ENCODE results near the gene PALD1. TPM values are rescaled to one million over a fixed set of nuclear protein-coding genes. Genes with fewer than 3 reads are reported as not detected.
"Not testable (repeated sequence)": the region's sequence is repeated elsewhere in the genome, so short reads cannot be mapped to it uniquely, and the experiment has no call there.

PALD1 gene
- total RNA-seq, 1 experiment from 2014 or later, result 1.8 TPM

DNA sequence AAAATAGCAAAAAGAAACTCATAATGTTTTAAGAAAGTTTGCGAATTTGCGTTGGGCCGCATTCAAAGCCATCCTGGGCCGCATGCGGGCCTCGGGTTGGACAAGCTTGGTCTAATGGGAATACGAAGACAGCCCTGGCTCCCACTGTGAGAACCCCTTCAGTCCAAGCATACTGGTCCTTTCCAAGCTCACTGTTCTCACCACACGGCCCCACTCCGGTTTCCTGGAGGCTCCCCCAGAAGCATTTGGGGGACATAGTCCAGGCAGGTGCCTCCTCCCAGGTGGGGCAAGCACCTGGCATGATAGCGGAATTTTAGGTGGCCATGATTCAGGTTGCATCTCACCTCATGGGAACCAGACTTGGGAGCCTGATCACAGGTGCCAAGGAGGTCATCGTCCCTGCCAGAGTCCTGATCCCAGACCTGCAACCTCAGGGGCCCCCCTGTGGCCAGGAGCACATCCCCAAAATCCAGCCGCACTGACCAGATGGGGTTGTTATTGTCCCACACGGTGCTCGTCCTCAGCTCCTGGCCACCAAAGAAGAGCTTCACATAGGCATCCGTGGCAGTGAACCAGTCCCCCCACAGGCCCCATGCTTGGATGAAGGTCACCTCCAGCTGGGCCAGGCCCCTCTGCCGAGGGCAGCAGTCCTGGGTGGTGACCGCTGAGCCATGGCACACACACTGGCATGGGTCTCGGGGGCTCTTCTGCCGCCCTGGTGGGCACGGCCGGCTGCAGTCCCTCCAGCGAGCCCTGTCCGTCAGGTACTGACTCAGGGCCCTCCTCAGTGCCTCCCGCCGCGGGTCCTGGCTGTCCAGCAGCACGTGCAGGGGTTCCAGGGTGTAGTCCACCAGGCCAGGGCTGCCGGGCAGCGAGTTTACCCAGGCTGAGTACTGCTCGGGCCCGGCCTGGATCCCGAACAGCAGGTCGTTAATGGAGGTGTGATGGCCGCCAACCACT lies 119.6 kb downstream of the PALD1 start:
- in situ Hi-C loops (cut with HindIII; ENCODE audit: low pct_unique_long_range_greater_than_20kb, low sequenced_read_pairs), result no loop called here
- no peak for DNase-seq (ENCODE audit: low read depth, low spot score)

DNA sequence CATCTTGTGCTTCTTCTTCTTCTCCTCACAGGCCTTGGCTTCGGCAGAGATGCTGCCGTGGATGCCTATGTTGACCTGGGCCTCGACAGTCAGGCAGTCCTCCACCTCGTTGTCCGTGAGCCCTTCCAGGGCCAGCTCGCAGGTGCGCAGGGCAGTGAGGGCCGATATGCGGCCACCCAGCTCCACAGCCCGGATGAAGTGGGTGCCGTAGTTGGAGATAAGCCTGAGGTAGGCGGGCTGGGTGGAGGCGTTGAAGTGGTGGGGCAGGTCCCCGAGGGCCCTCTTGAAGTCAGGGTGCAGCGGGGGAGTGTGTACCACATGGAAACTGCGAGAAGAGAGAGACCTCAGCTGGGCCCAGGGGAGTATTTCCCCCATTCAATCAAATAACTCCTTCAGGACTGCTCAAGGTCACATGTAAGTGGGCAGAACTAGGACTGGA lies 120.3 kb downstream of the PALD1 start:
- in situ Hi-C loops (cut with HindIII; ENCODE audit: low pct_unique_long_range_greater_than_20kb, low sequenced_read_pairs), result no loop called here
- DNase-seq (ENCODE audit: low read depth, low spot score), result no peak

DNA sequence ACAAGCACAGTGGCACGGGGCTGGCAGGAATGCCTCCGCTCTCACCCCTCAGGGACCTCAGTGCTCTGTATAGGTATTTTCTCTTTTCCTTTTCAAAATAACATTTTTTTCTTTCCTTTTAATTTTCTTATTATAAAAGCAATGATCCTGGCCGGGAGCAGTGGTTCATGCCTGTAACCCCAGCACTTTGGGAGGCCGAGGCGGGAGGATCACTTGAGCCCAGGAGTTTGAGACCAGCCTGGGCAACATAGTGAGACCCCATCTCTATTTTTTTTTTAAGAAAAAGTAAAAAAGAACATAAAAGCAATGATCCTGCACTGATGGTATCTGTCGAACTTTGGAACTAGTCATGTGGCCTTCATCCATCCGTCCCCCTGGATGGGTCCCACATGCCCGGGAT lies 120.8 kb downstream of the PALD1 start:
- DNase-seq (ENCODE audit: low read depth, low spot score), result no peak
- in situ Hi-C loops (cut with HindIII; ENCODE audit: low pct_unique_long_range_greater_than_20kb, low sequenced_read_pairs), result no loop called here

DNA sequence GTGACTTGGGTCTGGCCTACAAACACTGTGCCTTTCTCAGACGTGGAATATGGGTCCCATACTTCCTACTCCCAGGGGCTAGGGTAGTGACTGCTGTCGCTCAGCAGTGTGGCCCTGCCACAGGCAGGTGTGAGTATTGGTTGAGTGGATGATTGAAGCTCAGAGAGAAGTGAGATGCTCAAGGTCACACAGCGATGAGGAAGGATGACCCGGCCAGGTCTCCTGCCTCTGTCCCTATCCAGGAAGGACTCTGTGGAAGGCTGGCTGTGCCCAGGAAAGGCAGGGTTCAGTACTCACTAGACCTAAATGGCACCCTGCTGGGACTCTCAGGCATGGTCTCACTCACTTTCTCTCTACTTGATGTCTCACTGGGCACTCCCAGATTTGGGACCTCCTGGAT lies 121.2 kb downstream of the PALD1 start:
- in situ Hi-C loops (cut with HindIII; ENCODE audit: low pct_unique_long_range_greater_than_20kb, low sequenced_read_pairs), result no loop called here
- DNase-seq (ENCODE audit: low read depth, low spot score), result no peak

DNA sequence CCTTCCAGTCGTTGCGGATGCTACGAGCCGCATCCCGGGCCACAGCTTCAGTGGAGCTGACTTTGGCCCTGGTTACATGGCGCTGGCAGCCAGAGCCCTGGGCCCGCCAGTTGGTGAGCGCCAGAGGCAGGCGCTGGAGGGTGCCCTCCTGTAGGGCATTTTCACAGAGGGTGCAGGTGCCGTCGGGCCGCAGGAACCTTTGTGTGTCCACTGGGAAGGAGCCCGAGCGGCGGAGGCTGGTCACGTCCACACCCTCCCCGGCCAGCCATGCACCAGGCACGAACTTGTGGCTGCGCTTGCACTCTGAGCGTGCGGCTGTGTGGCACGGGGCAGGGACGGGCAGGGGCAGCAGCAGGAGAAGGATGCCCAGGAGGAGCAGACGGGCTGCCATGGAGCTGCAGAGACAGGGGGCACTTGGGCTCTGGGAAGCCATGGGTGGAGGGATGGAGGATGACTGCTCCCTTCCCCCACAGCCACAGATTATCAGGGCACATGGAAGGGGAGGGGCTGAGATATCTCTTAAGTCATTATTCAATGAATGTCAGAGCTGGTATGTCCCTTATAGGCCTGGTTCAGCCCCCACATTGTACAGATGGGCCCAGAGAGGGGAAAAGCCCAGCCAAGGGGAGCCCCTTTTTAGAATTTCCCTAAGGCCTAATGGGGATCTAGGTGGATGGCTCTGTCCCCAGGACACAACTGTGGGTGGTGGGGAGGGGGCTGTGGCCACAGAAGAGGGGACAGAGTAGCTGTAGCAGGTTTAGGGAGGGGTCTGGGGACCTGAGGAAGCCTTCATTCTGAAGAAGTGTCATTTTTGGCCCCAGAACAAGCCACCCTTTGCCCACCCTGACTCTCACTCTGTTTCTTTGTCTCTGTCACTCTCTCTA lies 122.2 kb downstream of the PALD1 start:
- in situ Hi-C loops (cut with HindIII; ENCODE audit: low pct_unique_long_range_greater_than_20kb, low sequenced_read_pairs), result no loop called here
- DNase-seq (ENCODE audit: low read depth, low spot score), result no peak

DNA sequence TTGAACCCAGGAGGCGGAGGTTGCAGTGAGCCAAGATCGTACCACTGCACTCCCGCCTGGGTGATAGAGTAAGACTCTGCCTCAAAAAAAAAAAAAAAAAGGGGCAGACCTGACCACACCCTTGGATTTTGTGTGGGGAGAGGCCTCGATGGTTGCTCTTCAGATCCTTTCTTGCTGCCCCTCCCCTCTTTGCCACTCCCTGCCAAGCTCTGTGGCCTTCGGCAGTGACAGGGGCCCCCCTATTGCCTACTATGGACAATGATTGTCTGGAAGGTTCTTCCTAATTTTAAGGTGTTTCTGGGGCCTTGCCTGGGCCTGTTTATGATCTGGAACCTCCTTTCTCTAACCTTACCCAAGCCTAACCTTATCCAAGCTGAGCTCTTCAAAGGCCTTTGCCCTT lies 123.2 kb downstream of the PALD1 start:
- in situ Hi-C loops (cut with HindIII; ENCODE audit: low pct_unique_long_range_greater_than_20kb, low sequenced_read_pairs), result no loop called here
- DNase-seq (ENCODE audit: low read depth, low spot score), result no peak

DNA sequence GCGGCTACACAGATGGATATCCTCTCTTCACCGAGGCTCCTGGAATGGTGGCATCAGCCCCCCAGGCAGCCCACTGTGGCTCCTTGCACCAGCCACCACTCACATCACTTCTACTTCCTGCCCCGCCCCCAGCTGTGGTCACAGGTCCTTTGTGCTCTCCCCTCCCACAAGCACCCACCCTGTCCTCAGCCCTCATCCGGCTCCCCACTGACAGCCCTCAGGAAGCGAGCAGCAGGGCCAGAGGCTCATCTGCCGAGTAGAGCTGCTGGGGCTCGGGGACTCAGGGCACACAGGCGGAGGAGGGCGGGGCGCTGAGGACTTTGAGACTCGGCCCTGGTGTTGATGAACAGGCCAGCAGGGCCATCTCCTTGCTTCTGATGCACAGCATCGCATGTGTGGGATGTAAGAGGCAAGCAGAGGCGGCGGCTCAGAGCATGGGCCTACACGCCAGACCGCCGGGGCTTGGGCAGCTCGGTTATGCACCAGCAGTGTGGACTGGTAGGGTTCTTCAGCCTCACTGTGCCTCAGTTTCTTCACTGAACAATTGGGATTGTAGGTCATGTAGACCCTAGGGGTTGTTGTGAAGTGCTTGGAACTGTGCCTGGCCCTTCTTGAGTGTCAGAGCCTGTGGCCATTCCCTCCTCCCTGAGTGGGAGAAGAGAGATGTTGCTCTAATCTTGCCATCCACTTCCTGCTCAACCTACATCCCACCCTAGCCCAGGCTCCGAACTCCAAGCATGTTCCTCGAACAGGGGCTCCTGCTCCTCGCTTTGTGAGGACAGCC lies 124.3 kb downstream of the PALD1 start, which contains the start of gene PRF1:
Gene PRF1 (minus strand): TSS at position 77 of the 784 bp plus-strand sequence. CDS start 1,839 bp downstream, outside the sequence.
- no peak for DNase-seq (ENCODE audit: low read depth, low spot score)
- in situ Hi-C loops (cut with HindIII; ENCODE audit: low pct_unique_long_range_greater_than_20kb, low sequenced_read_pairs), result no loop called here

DNA sequence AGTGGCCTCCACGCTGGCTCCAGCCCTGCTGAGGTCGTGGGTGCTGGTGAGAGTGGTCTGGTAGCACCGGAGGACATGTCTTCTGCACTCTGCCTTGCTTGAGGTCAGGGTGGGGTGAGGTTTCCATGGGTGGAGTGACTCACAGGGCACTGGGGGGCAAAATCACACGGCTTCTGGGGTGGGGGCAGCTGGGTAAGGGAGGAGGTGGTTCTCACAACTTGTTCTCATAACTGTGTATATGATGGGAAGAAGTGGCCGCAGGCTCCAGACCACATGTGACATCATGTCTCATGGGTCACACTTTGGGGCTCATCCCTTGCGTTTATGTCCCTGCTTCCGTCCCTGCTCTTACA lies 124.9 kb downstream of the PALD1 start:
- in situ Hi-C loops (cut with HindIII; ENCODE audit: low pct_unique_long_range_greater_than_20kb, low sequenced_read_pairs), result no loop called here
- no peak for DNase-seq (ENCODE audit: low read depth, low spot score)

DNA sequence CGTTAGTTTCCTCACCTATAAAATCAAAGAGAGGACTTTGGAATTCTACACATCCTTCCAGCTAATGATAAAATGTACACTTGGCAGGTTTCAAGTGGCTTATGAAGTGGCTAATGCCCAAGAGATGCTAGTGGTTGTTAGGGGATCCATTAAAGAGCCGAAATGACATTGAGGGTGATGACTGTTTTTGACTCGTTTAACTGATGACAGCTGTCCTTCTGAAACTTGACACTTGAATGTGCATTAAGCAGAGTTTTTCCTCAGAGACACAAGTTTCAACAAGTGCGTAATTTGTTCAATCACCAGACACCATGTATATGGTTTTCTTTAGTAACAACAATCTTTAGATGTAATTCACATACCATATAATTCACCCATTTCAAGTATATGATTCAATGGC lies 125.5 kb downstream of the PALD1 start:
- in situ Hi-C loops (cut with HindIII; ENCODE audit: low pct_unique_long_range_greater_than_20kb, low sequenced_read_pairs), result no loop called here
- DNase-seq (ENCODE audit: low read depth, low spot score), result no peak

DNA sequence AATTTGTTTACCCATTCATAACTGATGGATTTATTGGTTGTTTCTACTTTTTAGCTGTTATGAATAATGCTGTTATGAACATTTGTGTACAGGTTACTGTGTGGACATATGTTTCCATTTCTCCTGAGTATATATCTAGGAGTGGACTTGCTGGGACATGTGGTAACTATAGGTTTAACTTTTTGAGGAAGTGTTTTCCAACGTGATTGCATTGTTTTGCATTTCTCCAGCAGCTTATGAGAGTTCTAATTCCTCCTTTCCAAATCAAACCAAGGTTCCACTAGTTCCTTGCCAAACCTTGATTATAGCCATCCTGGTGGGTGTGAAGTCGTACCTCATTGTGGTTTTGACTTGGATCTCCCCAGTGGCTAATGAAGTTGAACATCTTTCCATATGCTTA lies 126.6 kb downstream of the PALD1 start:
- no peak for DNase-seq (ENCODE audit: low read depth, low spot score)
- in situ Hi-C loops (cut with HindIII; ENCODE audit: low pct_unique_long_range_greater_than_20kb, low sequenced_read_pairs), result no loop called here

DNA sequence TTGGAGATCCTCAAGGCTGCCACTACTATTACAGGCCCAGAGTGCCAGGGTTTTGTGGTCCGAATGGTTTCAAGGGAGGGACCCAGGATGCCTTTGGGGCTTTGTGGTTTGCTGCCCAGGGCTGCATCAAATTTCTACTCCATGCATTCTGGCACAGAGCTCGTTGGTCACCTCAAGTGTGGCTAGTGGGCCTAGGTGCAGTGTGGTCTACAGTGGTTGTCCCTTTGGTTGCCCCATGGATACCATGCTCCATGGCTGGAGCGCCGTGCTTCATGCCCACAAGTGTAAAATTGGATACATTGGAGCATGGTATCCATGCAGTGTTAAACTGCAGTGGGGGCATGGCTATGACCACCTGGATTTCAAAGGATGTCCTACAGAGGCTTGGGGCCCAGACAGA lies 129.4 kb downstream of the PALD1 start:
- DNase-seq (ENCODE audit: low read depth, low spot score), result no peak
- in situ Hi-C loops (cut with HindIII; ENCODE audit: low pct_unique_long_range_greater_than_20kb, low sequenced_read_pairs), result no loop called here

DNA sequence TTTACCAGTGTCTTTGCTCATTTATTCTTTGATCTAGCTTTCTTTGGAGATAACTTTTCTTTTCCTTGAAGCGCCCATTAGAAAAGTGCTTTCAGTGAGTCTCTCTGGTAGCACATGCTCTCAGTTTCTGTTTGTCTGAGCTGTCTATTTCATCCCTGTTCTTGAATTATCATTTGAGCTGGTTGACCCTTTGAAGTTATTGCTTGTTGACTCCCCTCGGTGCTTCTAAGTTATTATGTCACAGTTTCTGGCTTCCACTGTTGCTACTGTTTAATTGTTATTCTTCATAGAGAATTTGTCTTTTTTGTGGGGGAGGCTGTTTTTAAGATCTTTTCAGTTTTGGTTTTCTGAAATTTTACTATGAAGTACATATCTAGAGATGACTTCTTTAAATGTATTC lies 135.4 kb downstream of the PALD1 start:
- DNase-seq (ENCODE audit: low read depth, low spot score), result no peak
- in situ Hi-C loops (cut with HindIII; ENCODE audit: low pct_unique_long_range_greater_than_20kb, low sequenced_read_pairs), result no loop called here

DNA sequence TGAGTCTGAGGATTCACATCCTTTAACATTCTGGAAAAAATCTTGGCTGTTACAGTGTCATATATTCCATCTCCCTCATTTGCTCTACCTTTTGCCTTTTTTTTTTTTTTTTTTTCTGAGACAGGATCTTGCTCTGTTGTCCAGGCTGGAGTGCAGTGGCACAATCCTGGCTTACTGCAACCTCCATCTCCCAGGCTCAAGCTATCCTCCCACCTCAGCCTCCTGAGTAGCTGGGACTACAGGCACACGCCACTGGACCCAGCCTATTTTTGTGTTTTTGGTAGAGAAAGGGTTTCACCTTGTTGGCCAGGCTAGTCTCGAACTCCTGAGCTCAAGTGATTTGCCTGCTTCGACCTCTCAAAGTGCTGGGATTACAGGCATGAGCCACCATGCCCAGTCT lies 135.8 kb downstream of the PALD1 start:
- DNase-seq (ENCODE audit: low read depth, low spot score); in situ Hi-C loops (cut with HindIII; ENCODE audit: low pct_unique_long_range_greater_than_20kb, low sequenced_read_pairs): not testable (repeated sequence)

DNA sequence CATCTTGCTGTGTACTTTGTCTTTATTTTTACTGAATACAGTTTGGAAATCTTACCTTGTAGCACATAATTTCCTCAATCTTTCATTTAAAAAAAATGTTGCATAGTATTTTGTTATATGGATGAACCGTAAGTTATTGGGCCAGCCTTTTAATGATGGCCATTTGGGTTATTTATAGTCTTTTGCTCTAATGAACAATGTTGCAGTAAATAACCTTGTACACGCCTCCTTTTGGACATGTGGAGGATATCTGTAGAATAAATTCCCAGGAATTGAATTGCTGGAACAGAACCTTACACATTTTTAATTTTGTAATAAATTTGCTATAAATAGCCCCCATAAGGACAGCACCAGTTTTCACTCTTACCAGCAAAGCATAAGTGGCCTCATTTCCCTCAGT lies 136.6 kb downstream of the PALD1 start:
- no peak for DNase-seq (ENCODE audit: low read depth, low spot score)
- in situ Hi-C loops (cut with HindIII; ENCODE audit: low pct_unique_long_range_greater_than_20kb, low sequenced_read_pairs), result no loop called here

DNA sequence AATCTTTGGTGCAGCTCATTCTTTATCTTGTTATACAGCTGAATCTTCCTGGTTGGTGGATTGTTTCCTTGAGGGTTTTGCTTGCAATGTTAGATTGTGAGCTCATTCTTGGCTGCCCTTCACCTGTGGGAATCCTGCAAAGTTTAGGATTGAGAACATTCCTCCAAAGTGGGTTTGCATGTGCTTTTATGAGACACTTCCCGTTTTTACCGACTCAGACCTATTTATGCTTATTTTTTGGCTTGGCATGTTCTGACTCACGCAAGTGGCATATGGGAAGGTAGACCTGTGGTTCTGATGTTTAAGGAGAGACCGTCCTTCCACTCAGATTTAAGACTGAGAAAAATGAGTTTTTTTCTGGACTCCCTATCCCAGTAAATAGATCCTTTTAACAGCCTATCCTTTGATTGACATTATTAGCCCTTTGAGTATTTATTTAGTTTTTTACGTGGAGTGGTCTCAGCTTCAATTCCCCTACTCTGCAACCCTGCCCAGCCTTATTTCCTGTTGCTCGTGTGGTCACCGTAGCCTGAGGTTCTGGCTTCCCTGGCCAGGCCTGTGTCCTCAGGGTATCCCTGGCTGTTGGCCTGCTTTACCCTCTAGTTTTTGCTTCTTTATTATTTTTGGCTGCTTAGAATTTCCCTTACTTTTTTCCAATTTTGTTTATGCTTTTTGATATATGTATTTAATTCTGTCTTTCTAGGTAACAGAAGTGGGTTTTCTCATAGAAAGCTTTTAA lies 137.4 kb downstream of the PALD1 start:
- in situ Hi-C loops (cut with HindIII; ENCODE audit: low pct_unique_long_range_greater_than_20kb, low sequenced_read_pairs), result no loop called here
- DNase-seq (ENCODE audit: low read depth, low spot score), result no peak

DNA sequence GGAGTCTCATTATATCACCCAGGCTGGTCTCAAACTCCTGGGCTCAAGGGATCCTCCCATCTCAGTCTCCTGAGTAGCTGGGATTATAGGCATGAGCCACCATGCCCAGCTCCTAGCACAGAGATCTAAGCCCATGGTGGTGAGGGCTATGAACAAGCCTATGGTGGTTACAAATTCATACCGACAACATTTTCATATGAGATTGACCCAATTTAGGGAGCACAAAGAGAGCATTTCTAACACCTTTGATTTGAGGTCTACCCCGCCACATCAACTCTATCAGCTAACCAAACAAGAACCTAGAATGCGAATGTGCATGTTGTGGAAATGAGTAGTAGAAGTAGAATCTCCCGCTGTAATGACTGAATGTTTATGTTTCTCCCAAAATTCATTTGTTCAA lies 138.2 kb downstream of the PALD1 start:
- no peak for DNase-seq (ENCODE audit: low read depth, low spot score)
- in situ Hi-C loops (cut with HindIII; ENCODE audit: low pct_unique_long_range_greater_than_20kb, low sequenced_read_pairs), result no loop called here
